AG08395 (cell line): ENCODE results near the gene BRME1.

ENCODE experiments used
- DNase-seq: peaks from one replicate; pipeline ENCODE4 v3.0.0; 2012; ENCODE audit warnings: mixed read lengths, low spot score

Gene BRME1

GRCh38 chr19:13846557-13847406, 59.1 kb downstream of the BRME1 start:
- peak; percentile 90 for DNase-seq

DNA sequence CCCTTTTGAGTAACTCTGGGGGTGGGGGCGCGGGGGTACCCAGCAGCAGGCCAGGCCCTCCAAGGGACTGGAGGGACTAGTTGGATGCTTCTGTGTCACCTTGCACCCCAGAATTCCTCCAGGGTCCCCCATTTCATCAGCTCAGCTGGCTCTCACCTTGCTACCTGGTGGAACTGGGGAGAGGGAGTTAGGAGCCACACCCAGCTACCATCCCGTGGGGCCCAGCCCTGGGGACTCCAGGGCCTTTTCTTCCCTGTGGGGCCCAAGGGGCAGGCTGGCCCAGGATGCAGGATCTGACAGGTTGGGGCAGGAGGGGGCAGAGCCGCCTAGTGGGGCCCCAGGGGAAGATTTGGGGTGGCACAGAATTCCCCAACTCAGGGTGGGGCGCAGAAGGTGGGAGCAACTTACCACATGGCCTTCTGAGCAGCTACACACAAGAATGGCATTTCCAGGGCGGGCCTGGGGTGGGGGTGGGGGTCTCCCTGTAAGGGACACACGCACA, 61.7 kb downstream of the BRME1 start:
- DNase-seq = no peak

DNA sequence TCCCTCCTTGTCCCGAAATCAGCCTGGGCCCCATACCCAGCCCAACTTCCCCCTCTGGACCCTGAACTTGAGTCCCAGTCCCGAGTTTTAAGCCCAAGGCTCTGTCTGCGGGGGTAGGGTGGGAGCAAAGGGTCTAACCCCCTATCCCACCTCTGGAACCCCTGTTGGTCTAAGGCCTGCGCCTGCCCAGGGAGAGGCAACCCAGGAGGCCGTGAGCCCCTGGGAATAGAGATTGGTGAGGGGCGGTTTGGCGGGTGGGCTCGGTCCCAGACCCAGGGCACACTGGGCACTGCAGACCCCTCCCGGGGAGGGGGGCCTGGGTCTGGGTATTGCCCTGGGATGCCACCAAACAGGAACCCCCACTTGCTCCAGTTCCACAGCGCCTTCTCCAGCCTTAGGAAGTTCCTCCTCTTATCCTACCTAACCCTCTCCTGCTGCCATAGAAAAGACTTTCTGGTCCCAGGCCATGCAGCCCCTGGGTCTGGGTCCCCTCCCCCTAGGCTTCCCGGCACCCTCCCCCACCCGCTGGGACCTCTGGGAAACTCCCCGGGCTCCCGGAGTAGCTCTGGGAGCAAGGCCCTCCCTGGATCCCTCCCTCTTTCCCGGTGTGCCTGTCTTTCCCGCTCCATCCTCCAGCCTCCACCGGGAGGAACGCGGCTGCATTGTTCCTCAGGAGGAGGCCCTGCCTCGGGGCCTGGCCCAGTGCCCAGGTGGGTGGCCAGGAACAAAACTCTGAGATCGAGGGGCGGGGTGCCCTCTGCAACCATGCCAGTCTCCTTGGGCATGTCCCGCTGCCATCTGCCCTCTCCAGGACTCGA, 62.6 kb downstream of the BRME1 start:
- no peak for DNase-seq

DNA sequence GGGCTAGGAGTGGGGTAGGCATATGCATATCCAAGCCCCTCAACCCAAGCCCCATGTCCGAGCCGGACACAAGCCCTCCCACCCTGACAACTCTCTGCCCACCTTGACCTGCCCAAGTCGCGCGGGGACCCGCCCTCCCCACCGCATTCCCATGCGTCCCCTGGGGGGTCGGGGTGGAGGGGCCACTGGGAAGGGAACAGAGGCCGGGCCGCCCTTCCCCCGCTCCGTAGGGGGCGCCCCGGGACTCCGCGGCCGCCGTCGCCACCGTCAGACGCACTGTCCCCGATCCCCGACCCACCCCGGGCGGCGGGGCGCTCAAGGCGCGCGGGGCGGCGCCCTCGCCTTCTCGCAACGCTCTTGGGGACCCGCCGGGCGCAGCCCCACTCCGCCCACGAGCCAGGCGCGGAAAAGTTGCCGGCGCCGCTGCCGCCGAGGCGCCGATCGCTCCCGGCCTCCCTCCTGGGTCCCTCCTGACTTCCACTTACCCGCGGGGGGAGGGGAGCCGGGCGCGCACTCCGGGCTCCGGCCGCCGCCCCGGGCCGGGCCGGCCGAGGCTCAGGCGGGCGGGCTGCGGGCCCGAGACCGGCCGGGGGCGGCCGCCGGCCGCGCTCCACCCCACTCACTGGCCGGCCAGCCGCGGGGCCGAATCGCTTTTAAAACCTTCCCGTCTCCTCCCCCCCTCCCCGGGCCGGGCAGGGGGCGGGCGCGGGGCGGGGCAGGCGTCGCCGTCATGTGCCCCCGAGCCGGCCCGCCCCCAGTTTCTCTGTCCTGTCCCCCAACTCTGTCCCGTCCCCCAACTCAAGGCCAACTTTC, 63.4 kb downstream of the BRME1 start:
- peak; percentile 88 for DNase-seq

GRCh38 chr19:13841962-13842290, 64.0 kb downstream of the BRME1 start:
- peak; percentile 5 for DNase-seq

GRCh38 chr19:13841086-13841961, 64.6 kb downstream of the BRME1 start:
- peak; percentile 15 for DNase-seq

- DNase-seq = peak; percentile 56
These were observed 65.4 kb downstream of the BRME1 start for GRCh38 chr19:13840305-13841085.

- peak; percentile 50 for DNase-seq
These were observed 66.0 kb downstream of the BRME1 start for GRCh38 chr19:13839938-13840304.

DNA sequence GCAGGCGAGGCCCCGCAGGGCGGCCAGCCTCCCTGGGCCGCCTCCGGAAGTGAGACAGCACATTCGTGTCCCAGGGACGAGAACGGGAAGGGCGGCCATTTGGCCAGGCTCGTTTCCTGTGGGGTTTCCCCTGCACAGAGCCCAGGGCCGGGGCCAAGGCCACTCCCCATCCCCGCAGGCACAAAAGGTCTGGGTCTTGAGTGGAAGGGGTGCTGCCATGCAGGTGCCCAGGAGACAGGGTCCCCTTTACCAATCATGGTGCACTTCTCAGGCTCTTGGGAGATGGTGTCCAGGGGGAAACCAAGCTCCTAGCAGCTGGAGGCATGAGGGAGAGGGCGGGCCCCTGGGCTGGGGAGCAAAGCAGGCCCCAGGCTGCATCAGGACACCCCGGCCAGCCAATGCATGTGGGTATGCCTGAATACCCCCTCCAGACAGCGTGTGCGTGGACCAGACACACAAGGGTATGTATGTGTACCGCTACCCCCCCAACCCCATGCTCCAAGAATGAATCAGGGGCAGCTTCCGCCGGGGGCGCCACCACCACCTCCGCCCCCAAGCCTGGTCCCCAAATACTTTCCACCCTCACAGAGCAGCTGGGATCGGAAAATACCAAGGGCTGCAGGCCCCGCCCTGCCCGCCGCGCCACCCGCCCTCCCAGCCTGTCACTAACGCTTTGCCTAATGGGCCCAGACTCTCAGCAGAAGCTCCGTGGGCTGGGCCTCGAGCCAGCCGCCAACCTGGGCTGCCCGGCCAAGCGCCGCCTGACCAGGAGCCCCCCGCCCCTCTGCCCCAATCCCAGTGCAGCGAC, 66.6 kb downstream of the BRME1 start:
- peak; percentile 68 for DNase-seq

DNA sequence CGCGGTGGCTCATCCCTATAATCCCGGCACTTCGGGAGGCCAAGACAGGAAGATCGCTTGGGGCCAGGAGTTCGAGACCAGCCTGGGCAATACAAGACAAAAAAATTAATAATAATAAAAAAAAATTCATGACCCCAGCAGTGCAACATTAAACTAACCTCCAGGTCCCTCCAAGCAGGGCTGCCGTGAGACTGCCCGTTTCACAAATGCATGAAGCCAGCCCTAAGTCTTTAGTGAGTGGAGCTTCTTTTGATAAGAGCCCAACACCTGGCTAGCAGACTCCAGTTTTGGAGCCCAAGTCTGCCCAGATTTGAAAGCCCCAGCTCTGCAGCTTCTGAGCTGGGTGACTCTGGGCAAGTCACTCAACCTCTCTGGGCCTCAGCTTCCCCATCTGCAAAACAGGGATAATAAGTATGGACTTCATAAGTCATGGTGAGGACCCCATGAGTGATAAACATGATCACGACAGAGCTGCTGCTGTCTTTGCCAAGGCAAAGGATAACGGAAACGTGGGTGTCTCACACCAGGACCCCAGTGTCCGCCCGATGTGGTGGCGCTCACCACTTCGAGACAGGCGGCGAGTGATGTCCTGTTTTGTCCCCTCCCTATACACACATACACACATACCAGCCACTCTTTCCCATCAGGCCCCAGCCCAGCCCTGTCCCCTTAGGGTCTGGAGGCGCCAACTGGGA, 67.3 kb downstream of the BRME1 start:
- no peak for DNase-seq

DNA sequence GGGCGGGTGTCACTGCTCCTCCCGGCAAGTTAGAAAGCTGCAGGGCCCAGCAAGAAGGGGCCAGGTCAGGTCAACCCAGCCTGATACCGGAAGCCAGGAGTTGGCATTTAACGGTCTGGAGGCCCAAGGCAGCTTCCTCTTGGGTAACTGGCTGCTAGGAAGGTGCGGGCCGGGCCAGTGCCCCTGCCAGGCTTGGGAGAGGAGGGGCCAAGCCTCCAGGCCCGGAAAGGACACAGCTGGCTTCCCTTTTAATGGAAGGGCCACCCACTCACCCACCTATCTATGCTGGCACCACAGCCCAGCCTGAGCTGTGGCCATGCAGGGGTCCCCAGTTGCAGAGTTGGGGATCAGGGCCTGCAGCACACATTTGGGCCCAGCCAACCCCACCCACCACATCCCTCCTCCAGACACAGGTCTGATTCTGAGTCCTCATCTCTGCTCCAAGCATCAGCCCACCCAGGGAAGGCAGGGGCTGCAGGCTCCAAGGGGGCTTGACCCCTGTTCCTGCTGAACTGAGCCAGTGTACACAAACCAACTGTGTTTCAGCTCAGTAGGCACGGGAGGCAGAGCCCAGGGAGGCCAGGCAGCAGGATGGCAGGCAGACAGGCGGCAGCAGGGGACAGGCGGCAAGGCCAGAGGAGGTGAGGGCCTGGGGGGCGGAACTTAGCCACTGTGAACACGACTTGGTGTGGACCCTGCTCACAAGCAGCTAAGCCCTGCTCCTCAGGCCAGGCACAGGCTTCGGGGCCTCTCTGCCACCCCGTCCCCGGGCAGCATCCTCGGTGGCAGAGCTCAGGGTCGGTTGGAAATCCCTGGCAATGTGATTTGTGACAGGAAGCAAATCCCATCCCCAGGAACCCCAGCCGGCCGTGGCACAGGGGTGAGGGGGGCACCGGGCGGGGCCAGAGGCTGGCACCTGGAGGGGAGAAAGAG, 69.9 kb downstream of the BRME1 start:
- peak; percentile 2 for DNase-seq

DNA sequence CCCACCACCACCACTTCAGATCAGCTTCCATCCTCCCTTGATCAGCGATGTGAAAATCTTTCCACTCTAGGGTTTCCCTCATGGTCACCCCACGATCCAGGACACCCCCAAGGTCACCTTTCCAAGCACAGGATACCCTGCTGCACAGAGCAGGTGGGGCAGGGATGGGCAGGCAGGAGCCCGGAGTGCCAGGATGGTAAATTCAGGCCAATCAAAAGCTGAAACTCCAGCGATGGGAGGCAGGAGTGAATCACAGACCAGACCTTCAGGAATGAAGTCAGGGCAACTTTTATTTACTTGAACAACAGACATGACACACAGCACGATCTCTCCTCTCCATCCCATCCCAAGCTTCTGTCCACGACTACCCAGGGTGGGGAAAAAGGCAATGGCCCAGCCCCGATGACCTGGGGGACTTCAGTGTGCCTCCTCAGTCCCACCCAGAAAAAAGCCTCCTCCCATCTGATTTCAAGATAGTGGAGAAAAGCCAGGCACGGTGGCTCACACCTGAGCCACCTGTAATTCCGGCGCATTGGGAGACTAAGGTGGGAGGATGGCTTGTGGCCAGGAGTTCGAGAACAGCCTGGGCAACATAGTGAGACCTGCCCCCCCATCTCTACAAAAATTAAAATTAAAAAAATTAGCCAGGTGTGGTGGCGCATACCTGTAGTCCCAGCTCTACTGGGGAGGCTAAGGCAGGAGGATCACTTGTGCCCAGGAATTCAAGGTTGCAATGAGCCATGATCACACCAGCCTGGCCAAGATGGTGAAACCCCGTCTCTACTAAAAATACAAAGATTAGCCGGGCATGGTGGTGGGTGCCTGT, 71.5 kb downstream of the BRME1 start:
- DNase-seq = peak; percentile 39

- DNase-seq = peak; percentile 93
These were observed 72.3 kb downstream of the BRME1 start for GRCh38 chr19:13833330-13834243.
